Left ventricle myocardium superior (tissue), 1 donor: Measurements from ENCODE around the gene PNMA3. TPM values are rescaled to one million over a fixed set of nuclear protein-coding genes. Genes with fewer than 3 reads are reported as not detected.
A peak's percentile ranks its signal among the peaks of the same experiment; 100 is the strongest.
"Not testable (repeated sequence)": the region's sequence is repeated elsewhere in the genome, so short reads cannot be mapped to it uniquely, and the experiment has no call there.

Experiments
- ATAC-seq: fragments of 200-7000 bp; cut with Tn5 transposase; one replicate; pipeline ENCODE4 v1.9.1; 2020; ENCODE audit warnings: mild to moderate bottlenecking, moderate library complexity
- DNase-seq: peaks from one replicate; pipeline ENCODE4 v3.0.0-alpha.2; 2020
- intact Hi-C: fragments of 100-400 bp; cut with micrococcal nuclease; formaldehyde crosslinking; loops from one replicate; pipeline ENCODE4 v1.11.0; 2022
- total RNA-seq: library from RNA; stranded (reverse); fragmentation: NEBNext Ultra II Directional; extraction: Animal tissue kit (Norgen Biotek cat#: 25700); gene quantifications from one replicate; pipeline ENCODE4 v1.2.1, GENCODE V29; 2021
- donor health status: DM: no; HTN: yes; CAD: no; lungs with severe emphysema.

Gene PNMA3
- total RNA-seq, 1 donor from 2014 or later, result 1.8 TPM

GRCh38 chrX:153071909-153072583 lies 15.8 kb downstream of the PNMA3 start, which contains the start of gene PNMA6A:
Gene PNMA6A, plus strand, starts transcription at chrX:153072454. Its CDS starts 609 bp downstream, at chrX:153073063.
- DNase-seq, intact Hi-C loops: not testable (repeated sequence)
- peak; percentile 88 for ATAC-seq

GRCh38 chrX:153073331-153073730 lies 17.1 kb downstream of the PNMA3 start:
- DNase-seq, intact Hi-C loops, ATAC-seq: not testable (repeated sequence)

DNA sequence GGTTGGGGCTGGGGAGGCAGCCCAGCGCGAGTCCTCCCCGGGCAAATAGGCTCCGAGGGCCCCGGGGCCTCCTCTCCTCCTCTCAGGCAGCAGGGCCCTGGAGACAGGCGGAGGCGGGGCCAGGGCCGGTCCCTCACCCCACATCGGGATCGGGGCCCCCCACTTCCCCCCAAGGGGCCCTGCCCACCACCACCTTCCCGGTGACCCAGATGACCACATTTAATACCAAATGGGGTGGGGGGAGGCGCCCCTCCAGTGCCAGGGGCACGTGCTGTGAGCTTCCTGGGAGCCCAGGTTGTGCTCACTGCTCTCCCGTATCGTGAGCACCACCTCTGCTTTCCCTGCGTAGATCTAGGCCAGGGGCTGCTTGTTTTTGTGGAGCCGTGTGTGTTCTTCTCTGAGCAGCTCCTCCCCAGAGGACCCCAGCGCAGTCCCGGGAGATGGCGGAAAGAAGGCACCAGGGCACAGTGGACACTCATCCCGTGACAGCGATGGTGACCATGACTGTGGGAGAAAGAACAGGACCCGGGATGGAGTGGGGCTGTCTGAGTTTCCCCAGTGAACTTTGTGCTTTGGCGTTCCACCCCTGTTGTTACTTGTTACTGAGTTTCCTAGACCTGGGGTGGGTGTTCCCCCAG lies 18.1 kb downstream of the PNMA3 start:
- intact Hi-C loops, result no loop called here
- ATAC-seq (no peak), DNase-seq (no peak)

DNA sequence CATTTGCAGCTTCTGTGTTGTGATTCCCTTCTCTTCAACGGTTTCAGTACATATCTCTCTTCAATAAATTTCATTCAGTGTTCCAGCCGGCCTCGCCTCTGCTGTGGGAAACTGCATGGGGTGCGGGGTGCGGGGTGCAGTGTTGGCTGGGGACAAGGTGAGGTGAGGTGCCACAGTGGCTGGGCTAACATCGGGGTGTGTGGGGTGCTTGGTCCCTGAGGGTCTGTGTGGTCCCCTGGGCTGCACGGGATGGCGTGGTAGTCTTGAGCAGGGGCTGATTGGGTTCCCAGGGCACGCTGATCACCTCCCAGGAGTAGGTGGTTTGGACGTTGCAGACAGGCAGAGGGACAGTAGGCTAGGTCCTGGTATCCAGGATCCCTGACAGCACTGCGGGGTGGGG lies 18.7 kb downstream of the PNMA3 start:
- no peak for DNase-seq
- intact Hi-C loops, result no loop called here

DNA sequence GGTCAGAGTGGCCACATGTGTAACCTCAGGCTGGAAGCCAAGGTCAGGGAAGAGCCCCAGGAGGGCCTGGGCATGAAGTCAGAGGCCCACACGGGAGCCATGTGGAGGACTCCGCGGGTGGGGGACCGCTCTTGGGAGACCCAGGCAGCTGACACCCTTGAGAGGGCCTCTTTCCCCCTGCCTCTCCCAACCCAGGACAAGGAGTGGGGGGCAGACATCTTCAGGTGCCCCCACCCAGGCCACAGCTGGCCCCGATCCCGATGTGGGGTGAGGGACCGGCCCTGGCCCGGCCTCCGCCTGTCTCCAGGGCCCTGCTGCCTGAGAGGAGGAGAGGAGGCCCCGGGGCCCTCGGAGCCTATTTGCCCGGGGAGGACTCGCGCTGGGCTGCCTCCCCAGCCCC lies 19.1 kb downstream of the PNMA3 start:
- intact Hi-C loops, result no loop called here
- ATAC-seq (no peak), DNase-seq (no peak)

More for the DNA sequence above, 18.7 kb downstream of the PNMA3 start:
- ATAC-seq, result no peak

GRCh38 chrX:153077437-153078135 lies 21.3 kb downstream of the PNMA3 start:
- intact Hi-C loops, DNase-seq: not testable (repeated sequence)
- peak; percentile 91 for ATAC-seq

DNA sequence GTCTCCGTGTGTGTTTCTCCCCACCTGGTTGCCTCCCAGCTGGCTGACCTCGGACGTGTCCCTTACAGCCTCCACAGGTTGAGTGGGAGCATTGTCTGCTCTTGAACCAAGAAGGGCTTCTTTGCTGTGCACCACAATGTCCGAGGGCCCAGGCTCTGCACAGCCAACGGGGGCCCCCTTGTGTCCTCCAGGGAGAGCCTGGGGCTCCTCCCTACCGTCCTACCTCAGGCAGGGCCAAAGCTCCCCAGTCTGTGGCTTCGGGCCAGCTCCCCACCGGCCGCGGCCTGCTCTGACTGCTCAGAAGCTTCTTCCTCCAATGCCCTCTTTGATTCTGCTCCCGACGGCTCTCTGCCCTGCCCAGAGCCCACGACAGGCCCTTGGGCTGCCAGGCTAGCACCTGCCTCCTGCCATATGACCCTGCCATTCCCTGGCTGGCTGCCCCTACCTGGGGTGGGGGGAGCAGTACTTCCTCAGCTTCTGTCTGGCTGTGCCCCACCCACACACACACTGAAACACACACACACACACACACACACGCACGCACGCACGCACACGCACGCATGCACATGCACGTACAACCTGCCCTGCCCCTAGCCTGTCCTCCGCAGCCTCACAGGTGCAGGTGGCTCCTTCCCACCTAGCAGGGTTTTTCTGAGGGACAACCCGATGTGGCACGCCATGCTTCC lies 27.1 kb downstream of the PNMA3 start:
- ATAC-seq, intact Hi-C loops, DNase-seq: not testable (repeated sequence)

DNA sequence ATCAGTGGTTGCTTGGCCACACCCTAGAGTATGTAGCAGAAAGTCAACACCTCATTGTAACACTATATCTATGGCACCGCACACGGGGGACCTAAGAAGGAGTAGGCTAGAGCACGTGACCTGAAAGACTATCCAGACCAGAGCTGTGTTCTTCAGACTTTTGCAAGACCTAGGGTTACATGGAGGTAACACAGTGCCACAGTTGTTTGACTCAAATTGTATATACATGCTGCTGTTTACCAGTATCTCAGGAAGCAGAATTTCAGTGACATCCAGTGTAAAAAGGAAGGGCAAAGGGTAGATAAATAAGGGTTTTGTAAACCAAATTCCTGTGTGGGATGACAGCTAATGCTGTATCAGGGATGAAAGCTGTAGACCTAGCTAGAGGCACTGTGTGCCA lies 46.1 kb downstream of the PNMA3 start:
- intact Hi-C loops, result no loop called here
- ATAC-seq (no peak), DNase-seq (no peak)

DNA sequence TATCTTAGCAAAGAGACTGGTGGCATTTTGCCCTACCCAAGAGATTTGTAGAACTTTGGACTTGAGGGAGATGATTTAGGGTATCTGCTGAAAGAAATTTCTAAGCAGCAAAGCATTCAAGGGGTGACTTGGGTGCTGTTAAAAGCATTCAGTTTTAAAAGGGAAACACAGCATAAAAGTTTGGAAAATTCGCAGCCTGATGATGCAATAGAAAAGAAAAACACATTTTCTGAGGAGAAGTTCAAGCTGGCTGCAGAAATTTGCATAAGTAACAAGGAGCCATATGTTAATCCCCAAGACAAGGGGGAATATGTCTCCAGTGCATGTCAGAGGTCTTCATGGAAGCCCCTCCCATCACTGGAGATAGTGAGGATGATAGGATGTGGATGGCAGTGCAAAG lies 48.7 kb downstream of the PNMA3 start:
- DNase-seq, intact Hi-C loops, ATAC-seq: not testable (repeated sequence)

GRCh38 chrX:153106092-153106801 lies 50.0 kb downstream of the PNMA3 start:
- ATAC-seq, DNase-seq, intact Hi-C loops: not testable (repeated sequence)

Other genes starting within 250 kb of the PNMA3 start
- gene CETN2, start 225.7 kb upstream of the PNMA3 start, total RNA-seq, result 27.9 TPM
- gene NSDHL, start 225.4 kb upstream of the PNMA3 start, total RNA-seq, result 26.7 TPM
- gene ZNF185, start 158.4 kb upstream of the PNMA3 start, total RNA-seq, result 2.5 TPM
- not detected for gene PNMA5, start 62.4 kb upstream of the PNMA3 start, total RNA-seq
- gene PNMA6A, start 16.0 kb downstream of the PNMA3 start, total RNA-seq, result 1.9 TPM
- not detected for gene MAGEA1, start 122.8 kb downstream of the PNMA3 start, total RNA-seq